HG02759 (cell line): ENCODE data around the gene INSIG1.
A peak's percentile ranks its signal among the peaks of the same experiment; 100 is the strongest.

Experiments
- ATAC-seq: cut with Tn5 transposase; IDR thresholded peaks from one replicate; pipeline ENCODE4 v1.9.1; 2021; ENCODE audit warnings: mild to moderate bottlenecking, moderate library complexity; ENCODE audit not compliant: unreplicated experiment

INSIG1 gene

DNA sequence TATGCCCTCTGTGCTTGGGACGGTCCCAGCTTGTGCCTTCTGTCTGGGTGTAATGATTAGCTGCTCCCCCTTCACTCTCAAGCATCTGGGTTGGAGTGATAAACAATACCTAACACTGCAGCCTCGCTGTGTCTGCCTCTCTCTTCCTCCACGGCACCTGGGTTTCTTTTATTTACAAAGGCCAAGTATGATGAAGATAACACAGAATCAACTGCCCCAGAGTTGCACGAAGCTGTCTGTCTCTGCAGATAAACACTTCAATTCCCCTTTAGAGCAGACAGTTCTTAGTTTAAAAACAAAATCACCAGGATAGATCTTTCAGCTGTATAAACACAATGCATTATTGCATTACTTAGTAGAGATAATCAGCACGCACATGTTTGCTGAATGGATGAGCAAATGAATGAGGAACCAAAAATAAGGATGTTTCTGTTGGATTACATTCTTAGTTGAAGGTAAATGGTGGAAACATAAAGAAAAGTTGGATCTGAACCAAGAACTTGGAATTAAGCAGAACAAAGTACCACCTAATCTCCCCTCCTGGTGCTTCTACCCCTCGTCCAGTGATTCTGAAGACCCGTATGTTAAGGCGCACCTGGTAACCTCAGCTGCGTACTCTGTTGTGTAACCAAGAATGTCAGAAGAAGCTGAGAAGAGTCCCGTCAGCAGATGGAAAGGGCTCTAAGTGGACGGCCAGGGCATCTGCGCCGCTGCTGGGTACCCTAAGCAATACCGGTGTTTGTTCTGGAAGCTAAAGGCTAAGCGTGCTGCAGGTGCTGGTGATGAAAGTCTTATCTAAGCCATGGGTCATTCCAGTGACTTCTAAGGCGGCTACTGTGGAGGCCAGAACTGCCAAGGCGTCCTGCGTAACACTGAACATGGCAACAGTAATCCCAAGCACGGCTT is 26.6 kb downstream of the INSIG1 start:
- ATAC-seq: no peak

DNA sequence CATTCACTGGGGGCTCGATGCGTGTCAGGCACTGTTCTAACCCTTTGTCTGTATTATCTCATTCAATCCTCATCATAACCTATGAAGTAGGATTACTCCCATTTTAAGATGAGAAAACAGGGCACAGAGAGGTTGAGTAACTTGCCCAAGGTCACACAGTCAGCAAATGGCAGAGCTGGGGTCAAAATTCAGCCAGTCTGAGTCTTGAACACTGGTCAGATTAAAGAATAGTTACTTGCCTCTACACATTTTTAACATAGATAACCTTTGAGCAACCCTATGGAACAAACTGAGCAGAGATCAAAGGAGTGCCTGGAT is 27.2 kb downstream of the INSIG1 start:
- no peak for ATAC-seq

GRCh38 chr7:155326385-155326784 is 28.7 kb downstream of the INSIG1 start:
- ATAC-seq: no peak

- ATAC-seq: no peak
Measured at GRCh38 chr7:155327590-155328320, 30.1 kb downstream of the INSIG1 start.

GRCh38 chr7:155329225-155329624 is 31.5 kb downstream of the INSIG1 start:
- ATAC-seq: no peak

GRCh38 chr7:155331396-155331795 is 33.7 kb downstream of the INSIG1 start:
- no peak for ATAC-seq

DNA sequence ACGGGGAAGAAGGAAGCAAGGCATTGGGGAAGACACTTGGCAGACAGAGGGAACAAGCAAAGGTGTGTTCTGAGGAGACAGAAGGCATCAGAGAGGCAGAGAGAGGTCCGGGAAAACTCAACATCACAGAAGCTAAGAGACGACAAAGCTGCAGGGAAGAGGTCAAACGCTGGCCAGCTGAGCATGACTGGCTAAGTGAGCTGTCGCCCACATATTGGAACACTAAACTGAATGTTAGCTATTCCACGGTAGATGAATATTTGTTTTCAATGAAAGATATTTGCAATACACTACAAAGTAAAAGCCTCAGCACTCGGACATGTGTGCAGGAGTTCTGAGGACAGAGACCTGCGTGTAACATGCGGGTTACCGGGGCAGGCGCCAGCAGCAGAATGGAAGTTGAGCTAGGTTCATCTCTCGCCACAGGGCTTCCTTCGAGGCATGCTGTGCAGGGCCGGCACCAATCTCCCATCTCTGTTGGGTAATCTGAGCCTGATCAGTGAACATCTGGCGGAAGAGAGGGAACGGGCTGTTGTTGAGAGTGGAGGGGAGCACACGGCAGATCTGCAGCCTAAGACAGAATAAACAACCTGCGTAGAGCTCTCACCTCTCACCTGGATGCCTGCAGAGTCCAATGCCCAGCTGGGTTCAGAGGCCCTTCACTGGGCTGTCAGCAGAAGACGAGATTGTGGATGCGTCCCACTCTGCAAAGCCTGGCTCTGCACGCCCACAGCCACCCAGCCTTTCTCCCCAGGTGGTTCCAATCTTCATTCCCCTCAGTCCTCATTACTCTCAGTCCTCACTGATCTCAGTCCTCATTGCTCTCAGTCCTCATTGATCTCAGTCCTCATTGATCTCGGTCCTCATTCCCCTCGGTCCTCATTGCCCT is 35.9 kb downstream of the INSIG1 start:
- no peak for ATAC-seq

DNA sequence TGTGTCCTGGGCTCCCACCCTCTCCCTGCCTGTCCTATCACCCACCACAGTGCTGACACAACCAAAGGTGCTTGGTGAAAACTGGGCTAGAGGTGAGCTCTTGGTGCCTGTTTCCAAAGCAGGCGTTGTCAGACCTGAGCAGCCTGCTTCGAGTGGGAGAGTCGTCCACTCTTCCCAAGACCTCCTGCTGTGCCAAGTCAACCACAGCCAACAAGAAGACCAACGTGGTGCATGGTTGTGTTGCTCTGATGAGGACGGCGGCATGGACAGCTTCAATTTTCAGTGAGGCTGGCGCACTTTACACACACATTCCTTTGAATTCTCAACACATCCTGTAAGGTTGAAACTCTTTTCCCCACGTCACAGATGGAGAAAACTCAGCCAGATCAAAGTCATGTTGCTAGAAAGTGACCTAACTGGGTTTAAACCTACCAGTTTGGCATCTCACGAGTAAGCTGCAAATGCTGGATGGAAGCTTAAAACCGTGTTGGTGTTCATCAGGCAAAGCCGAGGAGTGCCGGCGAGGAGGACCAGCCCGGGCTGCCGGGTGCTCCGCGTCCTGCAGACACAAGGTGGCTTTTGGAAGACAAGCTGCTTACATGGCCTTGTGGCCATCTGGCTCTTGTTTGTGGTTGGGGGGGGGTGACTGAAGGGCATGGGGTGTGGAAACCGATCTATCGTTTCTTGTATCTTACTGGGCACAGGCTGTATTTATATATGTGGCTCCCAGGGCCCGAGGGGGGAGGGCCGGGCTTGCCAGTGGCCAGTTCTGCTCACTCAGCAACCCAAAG is 39.3 kb downstream of the INSIG1 start:
- ATAC-seq: no peak

- no peak for ATAC-seq
Measured at GRCh38 chr7:155337946-155338631, 40.4 kb downstream of the INSIG1 start.

GRCh38 chr7:155338632-155339320 is 41.1 kb downstream of the INSIG1 start:
- peak; percentile 63 for ATAC-seq

- no peak for ATAC-seq
Measured at GRCh38 chr7:155339474-155339873, 41.8 kb downstream of the INSIG1 start.

- no peak for ATAC-seq
Measured at GRCh38 chr7:155340071-155340531, 42.4 kb downstream of the INSIG1 start.

GRCh38 chr7:155340721-155341120 is 43.0 kb downstream of the INSIG1 start:
- no peak for ATAC-seq

GRCh38 chr7:155341463-155341983 is 43.8 kb downstream of the INSIG1 start:
- ATAC-seq: no peak

DNA sequence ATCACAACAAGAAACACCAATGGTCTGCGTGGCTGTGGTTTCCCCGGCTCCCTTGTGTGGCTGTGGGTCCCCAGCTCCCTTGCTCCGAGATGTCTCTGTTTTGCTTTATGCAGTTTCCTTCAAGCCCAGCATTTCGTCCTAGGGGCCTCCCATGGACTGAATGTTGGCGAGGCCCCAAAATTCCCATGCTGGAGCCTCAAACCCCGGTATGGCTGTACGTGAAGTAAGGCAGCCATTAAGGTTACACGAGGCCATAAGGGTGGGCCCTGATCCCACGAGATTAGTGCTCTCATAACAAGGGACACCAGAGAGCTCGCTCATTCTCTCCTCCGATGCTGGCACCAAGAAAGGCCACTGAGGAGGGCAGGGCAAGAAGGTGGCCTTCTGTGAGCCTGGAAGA is 44.6 kb downstream of the INSIG1 start:
- ATAC-seq: no peak

GRCh38 chr7:155343150-155343549 is 45.5 kb downstream of the INSIG1 start:
- ATAC-seq: no peak

DNA sequence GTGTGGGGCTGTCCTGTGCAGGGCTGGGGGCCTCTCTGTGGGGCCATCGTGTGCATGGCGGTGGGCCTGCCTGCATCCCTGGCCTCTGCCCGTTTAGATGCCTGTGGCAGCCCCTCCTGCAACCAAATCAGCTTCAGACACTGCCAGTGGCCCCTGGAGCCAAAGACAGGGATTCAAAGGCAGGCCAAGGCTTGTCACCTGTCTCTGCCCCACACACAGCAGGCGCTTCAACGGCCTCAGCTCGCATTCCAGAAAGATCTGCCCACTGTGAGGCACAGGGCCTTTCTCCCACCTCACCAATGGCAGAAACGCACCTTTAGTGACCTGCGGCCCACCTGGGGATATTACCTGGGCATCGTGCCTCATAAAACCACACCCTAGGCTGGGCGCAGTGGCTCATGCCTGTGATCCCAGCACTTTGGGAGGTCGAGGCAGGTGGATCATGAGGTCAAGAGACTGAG is 46.0 kb downstream of the INSIG1 start:
- ATAC-seq: no peak

- peak; percentile 42 for ATAC-seq
Measured at GRCh38 chr7:155344270-155344617, 46.6 kb downstream of the INSIG1 start.
